Measurements from ENCODE around the gene PAMR1.

Gene PAMR1

GRCh38 chr11:35507688-35508087 lies 17.7 kb downstream of the PAMR1 start:
- DNase-seq (ENCODE audit: low read depth) = no peak
- no peak for TF ChIP-seq CTCF (IDR thresholded peaks at IDR 0.05; ENCODE audit: control insufficient read depth, extremely low read depth, insufficient read depth)

DNA sequence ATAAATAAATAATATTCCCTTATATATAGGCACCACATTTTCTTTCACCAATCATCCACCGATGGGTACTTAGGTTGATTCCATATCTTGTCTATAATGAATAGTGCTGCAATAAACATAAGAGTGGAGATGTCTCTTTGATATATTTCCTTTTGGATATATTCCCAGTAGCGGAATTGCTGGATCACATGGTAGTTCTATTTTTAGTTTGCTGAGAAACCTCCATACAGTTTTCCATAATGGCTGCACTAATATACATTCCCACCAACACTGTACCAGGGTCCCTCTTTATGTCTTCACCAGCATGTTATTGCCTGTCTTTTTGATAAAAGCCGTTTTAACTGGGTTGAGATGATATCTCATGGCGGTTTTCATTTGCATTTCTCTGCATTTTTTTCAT lies 23.6 kb downstream of the PAMR1 start:
- no peak for DNase-seq (ENCODE audit: low read depth)
- no peak for TF ChIP-seq CTCF (IDR thresholded peaks at IDR 0.05; ENCODE audit: control insufficient read depth, extremely low read depth, insufficient read depth)
- H3K4me3 ChIP-seq (ENCODE audit: low read depth, low read length) = no peak overlapping the region

More at GRCh38 chr11:35507688-35508087, 17.7 kb downstream of the PAMR1 start:
- H3K4me3 ChIP-seq (ENCODE audit: low read depth, low read length) = no peak overlapping the region

- no peak for DNase-seq (ENCODE audit: low read depth)
- TF ChIP-seq CTCF (IDR thresholded peaks at IDR 0.05; ENCODE audit: control insufficient read depth, extremely low read depth, insufficient read depth) = no peak
- no peak overlapping the region for H3K4me3 ChIP-seq (ENCODE audit: low read depth, low read length)
Measured at GRCh38 chr11:35500744-35501143, 24.7 kb downstream of the PAMR1 start.

DNA sequence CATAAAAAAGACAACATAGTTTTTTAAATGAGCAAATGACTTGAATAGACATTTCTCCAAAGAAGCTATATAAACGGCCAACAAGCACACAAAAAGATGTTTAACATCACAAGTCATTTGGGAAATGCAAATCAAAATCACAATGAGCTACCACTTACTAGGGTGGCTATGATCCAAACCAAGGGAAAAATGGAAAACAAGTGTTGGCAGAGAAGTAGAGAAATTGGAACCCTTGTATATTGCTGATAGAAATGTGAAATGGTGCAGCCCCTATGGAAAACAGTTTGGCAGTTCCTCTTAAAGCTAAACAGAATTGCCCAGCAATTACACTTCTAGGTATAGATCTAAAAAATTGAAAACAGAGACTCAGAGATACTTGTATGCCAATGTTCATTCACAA lies 29.0 kb downstream of the PAMR1 start:
- H3K4me3 ChIP-seq (ENCODE audit: low read depth, low read length) = no peak overlapping the region
- no peak for TF ChIP-seq CTCF (IDR thresholded peaks at IDR 0.05; ENCODE audit: control insufficient read depth, extremely low read depth, insufficient read depth)
- no peak for DNase-seq (ENCODE audit: low read depth)

DNA sequence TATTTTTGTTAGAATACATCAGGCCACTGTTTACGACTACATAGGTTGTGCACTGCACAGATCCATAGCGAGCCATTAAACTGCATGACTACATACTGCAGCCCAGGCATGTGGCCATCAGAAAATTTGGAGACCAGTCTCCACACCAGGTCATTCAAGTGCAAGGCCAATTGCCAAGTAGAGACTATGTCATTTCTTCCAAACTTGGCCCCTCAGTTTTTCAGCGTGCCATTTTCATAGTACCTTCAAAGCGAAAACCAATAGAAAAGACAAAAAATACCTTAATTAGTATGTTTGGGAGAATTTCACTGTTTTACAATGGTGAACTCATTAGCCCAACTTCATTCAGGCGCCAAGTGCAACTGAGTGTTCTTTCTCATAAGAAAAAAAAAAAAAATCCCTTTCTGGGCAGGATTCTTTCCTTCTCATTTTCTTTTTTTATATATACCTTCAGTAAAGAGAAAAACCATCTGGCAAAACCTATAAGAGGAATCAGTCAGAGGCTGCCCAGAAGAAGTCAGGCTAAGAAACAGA lies 30.4 kb downstream of the PAMR1 start:
- no peak for TF ChIP-seq CTCF (IDR thresholded peaks at IDR 0.05; ENCODE audit: control insufficient read depth, extremely low read depth, insufficient read depth)
- no peak for DNase-seq (ENCODE audit: low read depth)
- H3K4me3 ChIP-seq (ENCODE audit: low read depth, low read length) = no peak overlapping the region

DNA sequence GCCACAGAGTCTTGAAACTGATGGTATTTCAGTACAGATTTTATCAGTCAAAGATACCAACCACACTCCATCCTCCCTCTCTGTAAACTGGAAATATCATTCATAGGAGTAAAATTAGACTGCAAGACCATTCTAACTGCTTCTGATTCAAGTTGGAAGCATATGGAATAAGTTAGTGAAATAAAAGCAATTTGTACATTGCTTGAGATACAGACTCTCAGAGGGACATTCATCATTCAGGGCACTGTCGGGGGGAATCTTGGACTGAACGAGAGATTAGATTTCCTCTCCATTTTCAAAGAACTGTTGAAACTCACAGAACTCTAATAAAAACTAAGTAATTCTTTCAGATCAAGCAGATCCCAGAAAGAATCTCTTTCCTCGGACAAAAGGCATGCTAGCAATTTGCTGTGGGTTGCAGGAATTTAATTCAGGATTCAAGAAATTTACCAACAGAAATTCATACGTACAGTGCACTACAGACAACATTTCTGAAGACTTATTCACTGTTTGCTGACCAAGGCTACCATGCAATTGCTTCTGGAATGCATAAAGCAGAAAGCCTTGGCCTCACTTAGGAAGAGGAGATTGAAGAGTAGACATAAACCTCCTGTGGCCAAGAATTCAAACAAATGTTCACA lies 34.1 kb downstream of the PAMR1 start:
- H3K4me3 ChIP-seq (ENCODE audit: low read depth, low read length) = no peak overlapping the region
- no peak for TF ChIP-seq CTCF (IDR thresholded peaks at IDR 0.05; ENCODE audit: control insufficient read depth, extremely low read depth, insufficient read depth)
- DNase-seq (ENCODE audit: low read depth) = no peak

DNA sequence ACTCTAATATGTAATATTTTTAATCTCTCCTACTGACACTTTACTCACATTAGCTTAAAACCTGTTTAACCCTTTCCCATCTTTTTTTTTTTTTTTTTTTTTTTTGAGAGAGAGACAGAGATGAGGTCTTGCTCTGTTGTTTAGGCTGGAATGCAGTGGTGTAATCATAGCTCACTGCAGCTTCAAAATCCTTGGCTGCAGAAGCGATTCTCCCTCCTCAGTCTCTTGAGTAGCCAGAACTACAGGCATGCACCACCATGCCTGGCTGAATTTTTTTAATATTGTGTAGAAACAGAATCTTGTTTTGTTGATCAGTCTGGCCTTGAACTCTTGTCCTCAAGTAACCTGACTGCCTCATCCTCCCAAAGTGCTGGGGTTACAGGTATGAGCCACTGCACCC lies 37.3 kb downstream of the PAMR1 start:
- DNase-seq (ENCODE audit: low read depth) = no peak
- no peak for TF ChIP-seq CTCF (IDR thresholded peaks at IDR 0.05; ENCODE audit: control insufficient read depth, extremely low read depth, insufficient read depth)
- no peak overlapping the region for H3K4me3 ChIP-seq (ENCODE audit: low read depth, low read length)

Data from LNCaP clone FGC (cell line).